ENCODE results near the gene NCOA3.

Gene NCOA3

GRCh38 chr20:47689731-47690130, 188.0 kb downstream of the NCOA3 start:
- TF ChIP-seq CTCF (IDR thresholded peaks at IDR 0.05; ENCODE audit: low read depth, low read length): no peak
- H3K4me3 ChIP-seq (ENCODE audit: low read depth, low read length): no peak overlapping the region

DNA sequence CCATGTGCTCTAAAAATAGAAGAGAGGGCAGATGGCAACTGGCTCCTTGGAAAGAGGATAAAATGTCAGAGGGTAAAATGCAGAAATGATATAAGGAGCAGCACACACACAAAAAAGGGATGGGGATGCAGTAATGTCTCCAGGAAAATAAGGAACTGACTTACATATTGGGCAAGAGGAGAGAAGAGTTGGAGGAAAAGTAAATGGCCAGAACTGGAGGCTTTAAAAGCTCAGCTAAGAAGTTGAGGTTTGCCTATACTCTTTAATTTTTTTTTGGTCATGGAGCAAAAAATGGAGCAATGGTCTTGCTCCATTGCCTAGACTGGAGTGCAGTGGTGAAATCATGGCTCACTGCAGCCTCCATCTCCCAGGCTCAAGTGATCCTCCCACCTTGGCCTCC, 189.9 kb downstream of the NCOA3 start:
- H3K4me3 ChIP-seq (ENCODE audit: low read depth, low read length): no peak overlapping the region
- TF ChIP-seq CTCF (IDR thresholded peaks at IDR 0.05; ENCODE audit: low read depth, low read length): no peak

- no peak overlapping the region for H3K4me3 ChIP-seq (ENCODE audit: low read depth, low read length)
- no peak for TF ChIP-seq CTCF (IDR thresholded peaks at IDR 0.05; ENCODE audit: low read depth, low read length)
Measured at GRCh38 chr20:47694021-47694818, 192.5 kb downstream of the NCOA3 start.

- no peak overlapping the region for H3K4me3 ChIP-seq (ENCODE audit: low read depth, low read length)
- no peak for TF ChIP-seq CTCF (IDR thresholded peaks at IDR 0.05; ENCODE audit: low read depth, low read length)
Measured at GRCh38 chr20:47696856-47697255, 195.2 kb downstream of the NCOA3 start.

GRCh38 chr20:47698142-47698541, 196.5 kb downstream of the NCOA3 start:
- H3K4me3 ChIP-seq (ENCODE audit: low read depth, low read length): no peak overlapping the region
- no peak for TF ChIP-seq CTCF (IDR thresholded peaks at IDR 0.05; ENCODE audit: low read depth, low read length)

DNA sequence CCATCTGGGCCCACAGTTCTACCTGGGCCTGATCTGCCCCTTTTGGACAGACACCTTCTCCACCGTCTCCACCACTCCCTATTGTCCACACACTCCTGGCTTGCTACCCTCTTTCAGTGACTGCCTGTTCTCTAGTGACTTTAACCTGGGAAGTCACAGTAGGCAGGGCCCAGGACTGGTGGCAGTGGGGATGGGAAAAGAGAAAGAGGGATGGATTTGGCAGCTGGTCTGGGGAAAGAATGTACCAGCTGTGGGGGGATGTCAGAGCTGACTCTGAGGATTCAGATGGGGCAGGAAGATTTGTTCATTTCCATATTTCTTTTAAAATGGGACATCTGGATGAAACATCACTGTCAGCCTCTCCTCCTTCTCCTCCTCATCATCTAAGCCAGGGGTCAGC, 198.1 kb downstream of the NCOA3 start:
- H3K4me3 ChIP-seq (ENCODE audit: low read depth, low read length): no peak overlapping the region
- no peak for TF ChIP-seq CTCF (IDR thresholded peaks at IDR 0.05; ENCODE audit: low read depth, low read length)

GRCh38 chr20:47700327-47700726, 198.6 kb downstream of the NCOA3 start:
- no peak for TF ChIP-seq CTCF (IDR thresholded peaks at IDR 0.05; ENCODE audit: low read depth, low read length)
- H3K4me3 ChIP-seq (ENCODE audit: low read depth, low read length): no peak overlapping the region
